Body of pancreas (tissue), 4 donors: Measurements from ENCODE around the gene NFATC2. TPM values are rescaled to one million over a fixed set of nuclear protein-coding genes. Genes with fewer than 3 reads are reported as not detected.

Experiments
- ATAC-seq: fragments of 150-250 bp; one replicate; pipeline ENCODE4 v1.9.1; 2016
- DNase-seq, 4 donors: peaks; one replicate each; pipeline ENCODE4 v3.0.0-alpha.2; 2019
- H3K27ac ChIP-seq, 4 donors: fragments of 200-600 bp; sonication (generic); 1 replicate in 3 of 4; 2 replicates in 1 of 4; pipeline versions ENCODE4 v1.5.1 to v1.6.1; 2016 to 2019; ENCODE audit warnings: mild to moderate bottlenecking in 1 of 4, mixed read lengths in 1 of 4, moderate library complexity in 1 of 4
- H3K27me3 ChIP-seq, 2 donors: fragments of 200-600 bp; sonication (generic); one replicate each; pipeline ENCODE4 v1.6.0; 2016; ENCODE audit warnings: mild to moderate bottlenecking in 1 of 2
- H3K36me3 ChIP-seq, 2 donors: fragments of 200-600 bp; sonication (generic); replicated peaks in 1 of 2; 2 replicates each; pipeline ENCODE4 v1.5.1; 2016; ENCODE audit warnings: low read depth in 2 of 2; ENCODE audit not compliant: insufficient read depth in 1 of 2
- H3K4me1 ChIP-seq: fragments of 200-600 bp; sonication (generic); one replicate; pipeline ENCODE4 v1.6.0; 2016
- H3K4me3 ChIP-seq, 2 donors: fragments of 200-600 bp; sonication (generic); 1 replicate in 1 of 2; 2 replicates in 1 of 2; pipeline ENCODE4 v1.5.1; 2016 to 2019
- H3K9me3 ChIP-seq, 3 donors: fragments of 200-600 bp; sonication (generic); 1 replicate in 2 of 3; 2 replicates in 1 of 3; pipeline ENCODE4 v1.5.1; 2016
- POLR2A ChIP-seq, 3 donors: fragments of 450-650 bp; IDR thresholded peaks; one replicate each; pipeline ENCODE4 v1.6.1; 2016; ENCODE audit warnings: antibody characterized with exemption in 3 of 3, mild to moderate bottlenecking in 2 of 3
- WGBS, 2 donors: methylation state at CpG; one replicate each; pipeline ENCODE4 v1.1.5; 2017; 5-methylcytosine and 5-hydroxymethylcytosine counted together
- intact Hi-C: fragments of 100-400 bp; cut with DNase I; formaldehyde crosslinking; loops from one replicate; pipeline ENCODE4 v1.15.1; 2023
- total RNA-seq, 2 donors: library from RNA; depleted of rRNA; stranded (reverse); fragments of >200 nt; gene quantifications; one replicate each; pipeline ENCODE4 v1.1.0, GENCODE V29; 2016
- TF ChIP-seq, protein P1 (sequence below), 7 experiments: fragments of 450-650 bp in 4 of 7; fragments of 200-600 bp in 3 of 7; sonication (generic) in 3 of 7; IDR thresholded peaks; one replicate each; pipeline ENCODE4 v1.5.1; 2016 to 2019; ENCODE audit warnings: antibody characterized with exemption in 7 of 7

The NFATC2 gene
- total RNA-seq, 2 donors from 2014 or later = 4.9 to 7.6 TPM

- Histone ChIP-seq H3K9me3 (no peaks in the 10 kb centered on the region), H3K36me3 (no peaks in the 10 kb centered on the region), H3K27me3 (no peaks in the 10 kb centered on the region), H3K27ac (no peak overlapping the region), H3K4me1 (no peaks in the 10 kb centered on the region), H3K4me3 (no peak overlapping the region)
- TF ChIP-seq, protein P1, sequence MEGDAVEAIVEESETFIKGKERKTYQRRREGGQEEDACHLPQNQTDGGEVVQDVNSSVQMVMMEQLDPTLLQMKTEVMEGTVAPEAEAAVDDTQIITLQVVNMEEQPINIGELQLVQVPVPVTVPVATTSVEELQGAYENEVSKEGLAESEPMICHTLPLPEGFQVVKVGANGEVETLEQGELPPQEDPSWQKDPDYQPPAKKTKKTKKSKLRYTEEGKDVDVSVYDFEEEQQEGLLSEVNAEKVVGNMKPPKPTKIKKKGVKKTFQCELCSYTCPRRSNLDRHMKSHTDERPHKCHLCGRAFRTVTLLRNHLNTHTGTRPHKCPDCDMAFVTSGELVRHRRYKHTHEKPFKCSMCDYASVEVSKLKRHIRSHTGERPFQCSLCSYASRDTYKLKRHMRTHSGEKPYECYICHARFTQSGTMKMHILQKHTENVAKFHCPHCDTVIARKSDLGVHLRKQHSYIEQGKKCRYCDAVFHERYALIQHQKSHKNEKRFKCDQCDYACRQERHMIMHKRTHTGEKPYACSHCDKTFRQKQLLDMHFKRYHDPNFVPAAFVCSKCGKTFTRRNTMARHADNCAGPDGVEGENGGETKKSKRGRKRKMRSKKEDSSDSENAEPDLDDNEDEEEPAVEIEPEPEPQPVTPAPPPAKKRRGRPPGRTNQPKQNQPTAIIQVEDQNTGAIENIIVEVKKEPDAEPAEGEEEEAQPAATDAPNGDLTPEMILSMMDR (IDR thresholded peaks at IDR 0.05) = no peak
- TF ChIP-seq POLR2A (IDR thresholded peaks at IDR 0.05) = no peak
- ATAC-seq = no peak
- DNase-seq = no peak
- intact Hi-C loops = no loop called here
- 80 to 88% methylated on average over 5 of the region's 5 CpGs for WGBS, 2 donors
These were observed 128.7 kb downstream of the NFATC2 start for GRCh38 chr20:51413857-51414256.

DNA sequence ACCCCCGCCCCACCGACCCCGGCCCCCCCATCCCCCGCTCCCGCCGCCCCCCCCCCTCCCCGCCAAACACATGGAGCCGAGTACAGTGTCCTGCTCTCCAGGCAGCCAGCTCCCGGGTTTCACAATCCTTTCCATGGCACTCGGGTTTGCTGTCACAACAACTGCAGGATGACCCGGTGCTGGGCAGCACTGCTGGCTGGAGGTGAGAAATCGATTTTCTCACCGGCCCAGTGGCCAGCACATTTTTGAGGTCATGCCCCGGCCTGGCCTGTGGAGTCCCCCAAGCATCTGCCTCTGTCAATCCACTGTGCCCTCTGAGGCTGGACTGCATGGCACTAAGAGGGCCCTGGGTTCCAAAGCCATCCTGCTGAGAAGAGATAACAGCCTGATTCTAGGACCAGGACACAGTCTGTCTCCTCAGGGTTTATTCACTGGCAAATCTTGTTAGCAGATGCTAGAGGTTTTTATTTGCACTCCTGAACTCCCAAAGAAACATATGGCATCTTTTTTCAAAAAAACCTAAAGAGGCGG, 129.5 kb downstream of the NFATC2 start:
- DNase-seq = peak in 1 of 4 donors; percentile 22
- no peaks in the 10 kb centered on the region for H3K27me3 ChIP-seq
- intact Hi-C loops = no loop called here
- H3K4me1 ChIP-seq = no peaks in the 10 kb centered on the region
- no peak for TF ChIP-seq POLR2A (IDR thresholded peaks at IDR 0.05)
- TF ChIP-seq, protein P1 (IDR thresholded peaks at IDR 0.05) = no peak
- H3K36me3 ChIP-seq = no peaks in the 10 kb centered on the region
- H3K27ac ChIP-seq = no peak overlapping the region
- no peaks in the 10 kb centered on the region for H3K9me3 ChIP-seq
- whole genome bisulfite sequencing, 2 donors = 51 to 94% methylated on average over 1 to 10 of the region's 15 CpGs
- H3K4me3 ChIP-seq = no peak overlapping the region
- no peak for ATAC-seq

- ATAC-seq = no peak
- no peaks in the 10 kb centered on the region for H3K27me3 ChIP-seq
- 50 to 52% methylated on average over 1 to 12 of the region's 12 CpGs for WGBS, 2 donors
- TF ChIP-seq POLR2A (IDR thresholded peaks at IDR 0.05) = no peak
- TF ChIP-seq, protein P1 (IDR thresholded peaks at IDR 0.05) = no peak
- no peaks in the 10 kb centered on the region for H3K9me3 ChIP-seq
- no peak for DNase-seq
- no peaks in the 10 kb centered on the region for H3K36me3 ChIP-seq
- no peaks in the 10 kb centered on the region for H3K4me1 ChIP-seq
- peak overlapping the region in 1 of 4 donors; percentile 23 for H3K27ac ChIP-seq
- intact Hi-C loops = no loop called here
- no peak overlapping the region for H3K4me3 ChIP-seq
These were observed 130.1 kb downstream of the NFATC2 start for GRCh38 chr20:51412333-51412871.

DNA sequence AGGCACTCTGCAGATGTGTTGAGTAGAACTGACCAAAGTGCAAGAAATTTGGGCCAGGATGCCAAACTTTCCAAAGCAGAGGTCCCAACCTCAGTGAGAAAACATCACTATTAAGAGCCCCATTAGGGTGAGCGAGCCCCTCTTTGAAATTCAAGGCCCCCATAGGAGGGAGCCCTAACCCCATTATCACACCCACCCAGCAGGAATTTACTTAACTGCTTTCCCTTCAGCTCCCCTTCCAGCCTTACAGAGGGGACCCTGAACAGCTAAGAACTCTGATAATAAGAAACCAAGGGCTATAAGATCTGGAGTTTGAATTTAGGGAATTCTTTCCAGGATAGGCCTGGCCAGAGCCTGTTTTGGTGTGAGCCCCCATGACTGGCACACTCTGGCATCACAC, 130.6 kb downstream of the NFATC2 start:
- H3K27me3 ChIP-seq = no peaks in the 10 kb centered on the region
- no peak overlapping the region for H3K4me3 ChIP-seq
- H3K27ac ChIP-seq = no peak overlapping the region
- TF ChIP-seq, protein P1 (IDR thresholded peaks at IDR 0.05) = no peak
- no peak for TF ChIP-seq POLR2A (IDR thresholded peaks at IDR 0.05)
- no peak for ATAC-seq
- H3K36me3 ChIP-seq = no peaks in the 10 kb centered on the region
- intact Hi-C loops = no loop called here
- no peak for DNase-seq
- no peaks in the 10 kb centered on the region for H3K9me3 ChIP-seq
- 91 to 100% methylated on average over 1 of the region's 1 CpG for WGBS, 2 donors
- no peaks in the 10 kb centered on the region for H3K4me1 ChIP-seq
